Measurements from ENCODE around the gene TMBIM1.

- TF ChIP-seq POLR2A (IDR thresholded peaks at IDR 0.05; ENCODE audit: borderline replicate concordance, extremely low read depth, insufficient read depth, insufficient read length), result no peak
- TF ChIP-seq CTCF (IDR thresholded peaks at IDR 0.05 in 2 of 3, conservative IDR thresholded peaks at IDR 0.05 in 1 of 3; ENCODE audit: borderline replicate concordance in 1 of 3, insufficient read depth in 1 of 3, low read depth in 2 of 3, low read length in 2 of 3), result no peak
- TF ChIP-seq JUND (IDR thresholded peaks at IDR 0.05), result no peak
- TF ChIP-seq EZH2phosphoT487 (IDR thresholded peaks at IDR 0.05; ENCODE audit: borderline replicate concordance), result no peak
- no peak for TF ChIP-seq POLR2AphosphoS5 (IDR thresholded peaks at IDR 0.05; ENCODE audit: low read depth, low read length)
- TF ChIP-seq TCF7L2 (IDR thresholded peaks at IDR 0.05; ENCODE audit: borderline replicate concordance, extremely low read depth, insufficient read depth, insufficient read length), result no peak
- no peak for TF ChIP-seq EZH2 (IDR thresholded peaks at IDR 0.05)
- no peak for TF ChIP-seq YY1 (IDR thresholded peaks at IDR 0.05; ENCODE audit: extremely low read depth, insufficient replicate concordance, low read depth, low read length)
- no peak for TF ChIP-seq ELF1 (IDR thresholded peaks at IDR 0.05; ENCODE audit: borderline replicate concordance, low read depth)
- TF ChIP-seq ZFX (IDR thresholded peaks at IDR 0.05), result no peak
- TF ChIP-seq REST (IDR thresholded peaks at IDR 0.05; ENCODE audit: low read depth), result no peak
- no peak for TF ChIP-seq RAD21 (IDR thresholded peaks at IDR 0.05; ENCODE audit: low read depth)
- no peak for TF ChIP-seq SIN3A (IDR thresholded peaks at IDR 0.05; ENCODE audit: low read depth)
- no peak for TF ChIP-seq SRF (IDR thresholded peaks at IDR 0.05; ENCODE audit: low read depth)
Observed at GRCh38 chr2:218260742-218261422, 31.4 kb downstream of the TMBIM1 start, which contains the start of gene GPBAR1.
